Lower lobe of right lung (tissue), 2 donors: ENCODE results near the gene ID3. TPM values are rescaled to one million over a fixed set of nuclear protein-coding genes. Genes with fewer than 3 reads are reported as not detected.
A peak's percentile ranks its signal among the peaks of the same experiment; 100 is the strongest.

Experiments used
- ATAC-seq, 2 donors: fragments of 200-7000 bp; cut with Tn5 transposase; one replicate each; pipeline ENCODE4 v1.9.1; 2020 to 2022; ENCODE audit warnings: mild to moderate bottlenecking in 2 of 2, moderate library complexity in 2 of 2
- DNase-seq: peaks from one replicate; pipeline ENCODE4 v3.0.0-alpha.2; 2020
- H3K27ac ChIP-seq: fragments of 200-600 bp; one replicate; pipeline ENCODE4 v1.8.0; 2022
- H3K27me3 ChIP-seq: fragments of 200-600 bp; one replicate; pipeline ENCODE4 v1.8.0; 2022; ENCODE audit warnings: low read depth
- H3K36me3 ChIP-seq: fragments of 200-600 bp; one replicate; pipeline ENCODE4 v1.8.0; 2022; ENCODE audit warnings: mild to moderate bottlenecking
- H3K4me1 ChIP-seq: fragments of 200-600 bp; one replicate; pipeline ENCODE4 v1.8.0; 2022
- H3K4me3 ChIP-seq: fragments of 200-600 bp; one replicate; pipeline ENCODE4 v1.8.0; 2022; ENCODE audit warnings: mild to moderate bottlenecking
- H3K9me3 ChIP-seq: fragments of 200-600 bp; one replicate; pipeline ENCODE4 v1.8.0; 2022
- CTCF ChIP-seq: fragments of 200-600 bp; IDR thresholded peaks from one replicate; pipeline ENCODE4 v1.8.0; 2022; ENCODE audit warnings: antibody characterized with exemption, mild to moderate bottlenecking
- intact Hi-C: fragments of 100-400 bp; cut with DNase I; formaldehyde crosslinking; loops from one replicate; pipeline ENCODE4 v1.11.0; 2022
- total RNA-seq: library from RNA; stranded (reverse); fragmentation: NEBNext Ultra II Directional; extraction: Animal tissue kit (Norgen Biotek cat#: 25700); gene quantifications from one replicate; pipeline ENCODE4 v1.2.1, GENCODE V29; 2021
- donor health status: DM: no; HTN: yes; CAD: no; lungs with severe emphysema.

Gene ID3
- total RNA-seq, 1 donor from 2014 or later = 137 TPM

GRCh38 chr1:23561813-23562100 lies 2.5 kb upstream of the ID3 start:
- Histone ChIP-seq H3K9me3 (no peaks in the 10 kb centered on the region), H3K4me1 (peaks cover 59% of the 10 kb centered on the region), H3K4me3 (peak overlapping the region; percentile 92), H3K27ac (peak overlapping the region; percentile 96), H3K27me3 (no peaks in the 10 kb centered on the region), H3K36me3 (peaks cover 10% of the 10 kb centered on the region)
- no peak for DNase-seq
- no peak for TF ChIP-seq CTCF
- ATAC-seq = no peak
- intact Hi-C loops = no loop called here

- H3K4me3 ChIP-seq = peak overlapping the region; percentile 92
- ATAC-seq (no peak), DNase-seq (peak; percentile 0)
- peaks cover 10% of the 10 kb centered on the region for H3K36me3 ChIP-seq
- H3K27me3 ChIP-seq = no peaks in the 10 kb centered on the region
- TF ChIP-seq CTCF = no peak
- intact Hi-C loops = no loop called here
- peak overlapping the region; percentile 96 for H3K27ac ChIP-seq
- H3K4me1 ChIP-seq = peaks cover 64% of the 10 kb centered on the region
- H3K9me3 ChIP-seq = no peaks in the 10 kb centered on the region
Observed at GRCh38 chr1:23561076-23561812, 1.9 kb upstream of the ID3 start.

- no peaks in the 10 kb centered on the region for H3K9me3 ChIP-seq
- peak overlapping the region; percentile 92 for H3K4me3 ChIP-seq
- peak overlapping the region; percentile 96 for H3K27ac ChIP-seq
- intact Hi-C loops = no loop called here
- no peak for TF ChIP-seq CTCF
- no peaks in the 10 kb centered on the region for H3K27me3 ChIP-seq
- ATAC-seq (no peak), DNase-seq (no peak)
- peaks cover 10% of the 10 kb centered on the region for H3K36me3 ChIP-seq
- peaks cover 75% of the 10 kb centered on the region for H3K4me1 ChIP-seq
Observed at GRCh38 chr1:23559985-23560741, 862 bp upstream of the ID3 start.

- Histone ChIP-seq H3K36me3 (peaks cover 10% of the 10 kb centered on the region), H3K27ac (peak overlapping the region; percentile 96), H3K4me3 (peak overlapping the region; percentile 92), H3K9me3 (no peaks in the 10 kb centered on the region), H3K4me1 (peaks cover 73% of the 10 kb centered on the region), H3K27me3 (no peaks in the 10 kb centered on the region)
- TF ChIP-seq CTCF = no peak
- no peak for ATAC-seq
- no peak for DNase-seq
- intact Hi-C loops = no loop called here
Observed at GRCh38 chr1:23558872-23559135, 497 bp downstream of the ID3 start.

GRCh38 chr1:23558140-23558871 lies 995 bp downstream of the ID3 start:
- Histone ChIP-seq H3K27ac (peak overlapping the region; percentile 96), H3K4me1 (peaks cover 74% of the 10 kb centered on the region), H3K36me3 (peaks cover 10% of the 10 kb centered on the region), H3K4me3 (peak overlapping the region; percentile 92), H3K9me3 (no peaks in the 10 kb centered on the region), H3K27me3 (no peaks in the 10 kb centered on the region)
- no peak for TF ChIP-seq CTCF
- ATAC-seq (peak; percentile 29 to 32), DNase-seq (peak; percentile 81)
- intact Hi-C loops = no loop called here
